Kidney epithelial cell (primary cell): Measurements from ENCODE around the gene HSD11B2. TPM values are rescaled to one million over a fixed set of nuclear protein-coding genes. Genes with fewer than 3 reads are reported as not detected.
"Not testable (repeated sequence)": the region's sequence is repeated elsewhere in the genome, so short reads cannot be mapped to it uniquely, and the experiment has no call there.

ENCODE experiments used
- DNase-seq: peaks from one replicate; pipeline ENCODE4 v3.0.0-alpha.2; 2010; ENCODE audit warnings: low read depth
- H3K27me3 ChIP-seq: 2 replicates; pipeline ENCODE4 v1.6.0; 2011; ENCODE audit warnings: low read length; ENCODE audit not compliant: control insufficient read depth, insufficient read depth
- H3K36me3 ChIP-seq: 2 replicates; pipeline ENCODE4 v1.5.1; 2011; ENCODE audit warnings: low read length; ENCODE audit not compliant: control insufficient read depth, insufficient read depth
- H3K4me3 ChIP-seq: 2 replicates; pipeline ENCODE4 v1.5.1; 2011; ENCODE audit warnings: low read depth, mild to moderate bottlenecking, control low read depth, low read length
- CTCF ChIP-seq: IDR thresholded peaks from 2 replicates; pipeline ENCODE4 v1.5.1; 2011; ENCODE audit warnings: mild to moderate bottlenecking, moderate library complexity, low read length, control low read depth, inconsistent platforms; ENCODE audit not compliant: insufficient read depth, poor library complexity, severe bottlenecking
- total RNA-seq: library from RNA; depleted of rRNA; stranded (reverse); fragments of >200 nt; gene quantifications from 2 replicates; pipeline ENCODE4 v1.2.3, GENCODE V29; 2015

HSD11B2 gene
- total RNA-seq, 1 donor from 2014 or later, result 5.8 TPM

- no peak overlapping the region for H3K4me3 ChIP-seq
- no peaks in the 10 kb centered on the region for H3K27me3 ChIP-seq
- DNase-seq, result no peak
- TF ChIP-seq CTCF, result no peak
- no peaks in the 10 kb centered on the region for H3K36me3 ChIP-seq
These were observed 19.6 kb upstream of the HSD11B2 start for GRCh38 chr16:67411339-67411738.

GRCh38 chr16:67412294-67412693 lies 18.6 kb upstream of the HSD11B2 start:
- no peaks in the 10 kb centered on the region for H3K27me3 ChIP-seq
- TF ChIP-seq CTCF, result no peak
- DNase-seq, result no peak
- no peaks in the 10 kb centered on the region for H3K36me3 ChIP-seq
- H3K4me3 ChIP-seq, result no peak overlapping the region

- no peak overlapping the region for H3K4me3 ChIP-seq
- no peak for TF ChIP-seq CTCF
- DNase-seq, result no peak
- no peaks in the 10 kb centered on the region for H3K36me3 ChIP-seq
- H3K27me3 ChIP-seq, result no peaks in the 10 kb centered on the region
These were observed 16.7 kb upstream of the HSD11B2 start for GRCh38 chr16:67413978-67414911.

- not testable (repeated sequence) for H3K36me3 ChIP-seq, DNase-seq, H3K27me3 ChIP-seq
- H3K4me3 ChIP-seq, result peak overlapping the region; percentile 80
These were observed 15.5 kb upstream of the HSD11B2 start for GRCh38 chr16:67415421-67415820.

- DNase-seq, result no peak
- H3K27me3 ChIP-seq, result no peaks in the 10 kb centered on the region
- H3K4me3 ChIP-seq, result peak within 1 kb of the TSS; percentile 80
- H3K36me3 ChIP-seq, result no peaks in the 10 kb centered on the region
- no peak for TF ChIP-seq CTCF
These were observed 14.8 kb upstream of the HSD11B2 start, which contains the start of gene ZDHHC1 for GRCh38 chr16:67415872-67416793. TSS of gene ZDHHC1 (minus strand) at chr16:67416477. CDS start at chr16:67407775, 8,702 bp downstream.

- no peaks in the 10 kb centered on the region for H3K36me3 ChIP-seq
- DNase-seq, result no peak
- TF ChIP-seq CTCF, result no peak
- H3K4me3 ChIP-seq, result no peak overlapping the region
- no peaks in the 10 kb centered on the region for H3K27me3 ChIP-seq
These were observed 13.4 kb upstream of the HSD11B2 start for GRCh38 chr16:67417333-67418061.
